CD14-positive monocyte (primary cell): Measurements from ENCODE around the gene TARBP1. TPM values are rescaled to one million over a fixed set of nuclear protein-coding genes. Genes with fewer than 3 reads are reported as not detected.

Source experiments
- DNase-seq, 3 donors: peaks; one replicate each; pipeline ENCODE4 v3.0.0-alpha.2; 2011 to 2022
- H2AFZ ChIP-seq: 2 replicates; pipeline ENCODE4 v1.6.0; 2012; ENCODE audit warnings: mild to moderate bottlenecking, low read depth, low read length, inconsistent platforms; ENCODE audit not compliant: insufficient read depth, poor library complexity, severe bottlenecking
- H3K27ac ChIP-seq, 2 donors: 1 replicate in 1 of 2; 2 replicates in 1 of 2; pipeline ENCODE4 v1.5.1; 2012 to 2013; ENCODE audit warnings: low read length in 2 of 2, control low read depth in 1 of 2, inconsistent platforms in 1 of 2, low read depth in 1 of 2, mild to moderate bottlenecking in 1 of 2
- H3K27me3 ChIP-seq, 2 donors: one replicate each; pipeline versions ENCODE4 v1.6.0 to v1.6.1; 2011 to 2013; ENCODE audit warnings: low read length in 2 of 2; ENCODE audit not compliant: control insufficient read depth in 2 of 2, insufficient read depth in 2 of 2
- H3K36me3 ChIP-seq, 2 donors: replicated peaks in 1 of 2; 1 replicate in 1 of 2; 2 replicates in 1 of 2; pipeline versions ENCODE4 v1.5.1 to v1.6.1; 2012 to 2013; ENCODE audit warnings: low read length in 2 of 2, control low read depth in 1 of 2, inconsistent platforms in 1 of 2, mild to moderate bottlenecking in 1 of 2; ENCODE audit not compliant: insufficient read depth in 2 of 2, control insufficient read depth in 1 of 2
- H3K4me1 ChIP-seq, 2 donors: 1 replicate in 1 of 2; 2 replicates in 1 of 2; pipeline versions ENCODE4 v1.5.1 to v1.6.1; 2012 to 2013; ENCODE audit warnings: low read length in 2 of 2, control low read depth in 1 of 2, inconsistent platforms in 1 of 2, mild to moderate bottlenecking in 1 of 2, moderate library complexity in 1 of 2; ENCODE audit not compliant: insufficient read depth in 2 of 2, control insufficient read depth in 1 of 2
- H3K4me2 ChIP-seq: replicated peaks from 2 replicates; pipeline ENCODE3; 2012; ENCODE audit warnings: low read length, moderate library complexity, mild to moderate bottlenecking; ENCODE audit not compliant: poor library complexity, severe bottlenecking; ENCODE audit errors: extremely low read depth
- H3K4me3 ChIP-seq, 3 experiments: fragments of 200-600 bp in 1 of 3; sonication (generic) in 1 of 3; replicated peaks in 1 of 3; 1 replicate in 2 of 3; 2 replicates in 1 of 3; pipeline ENCODE4 v1.5.1; 2011 to 2013; ENCODE audit warnings: low read length in 3 of 3, mild to moderate bottlenecking in 3 of 3, control low read depth in 2 of 3, low read depth in 2 of 3, inconsistent platforms in 1 of 3, moderate library complexity in 1 of 3
- H3K79me2 ChIP-seq: 2 replicates; pipeline ENCODE4 v1.6.0; 2012; ENCODE audit warnings: mild to moderate bottlenecking, control low read depth, inconsistent platforms, low read length, moderate library complexity; ENCODE audit not compliant: insufficient read depth
- H3K9ac ChIP-seq: 2 replicates; pipeline ENCODE4 v1.6.0; 2017; ENCODE audit warnings: low read length, mild to moderate bottlenecking; ENCODE audit not compliant: insufficient read depth, poor library complexity, severe bottlenecking
- H3K9me3 ChIP-seq, 2 donors: replicated peaks in 1 of 2; 1 replicate in 1 of 2; 2 replicates in 1 of 2; pipeline versions ENCODE4 v1.5.1 to v1.6.1; 2012 to 2013; ENCODE audit warnings: low read length in 2 of 2, control low read depth in 1 of 2; ENCODE audit not compliant: control insufficient read depth in 1 of 2, insufficient read depth in 1 of 2
- H4K20me1 ChIP-seq: 2 replicates; pipeline ENCODE4 v1.6.0; 2012; ENCODE audit warnings: mild to moderate bottlenecking, low read length, control low read depth, moderate library complexity; ENCODE audit not compliant: insufficient read depth
- H3K27ac Mint-ChIP-seq, 7 donors: one replicate each; pipeline ENCODE4 v1.8.0; 2020; ENCODE audit warnings: mild to moderate bottlenecking in 7 of 7, mixed read lengths in 7 of 7, moderate library complexity in 6 of 7, inconsistent platforms in 2 of 7
- H3K27me3 Mint-ChIP-seq, 3 donors: one replicate each; pipeline ENCODE4 v1.8.0; 2021 to 2022; ENCODE audit warnings: low read depth in 3 of 3, mild to moderate bottlenecking in 3 of 3, mixed read lengths in 3 of 3, moderate library complexity in 3 of 3, inconsistent platforms in 1 of 3
- H3K36me3 Mint-ChIP-seq, 2 donors: one replicate each; pipeline ENCODE4 v1.8.0; 2020; ENCODE audit warnings: mixed read lengths in 2 of 2, inconsistent platforms in 1 of 2, mild to moderate bottlenecking in 1 of 2
- H3K4me1 Mint-ChIP-seq: one replicate; pipeline ENCODE4 v1.8.0; 2020; ENCODE audit warnings: mild to moderate bottlenecking, mixed read lengths
- H3K4me3 Mint-ChIP-seq, 2 donors: one replicate each; pipeline ENCODE4 v1.8.0; 2020; ENCODE audit warnings: mild to moderate bottlenecking in 2 of 2, mixed read lengths in 2 of 2, moderate library complexity in 1 of 2
- H3K9me3 Mint-ChIP-seq, 7 donors: one replicate each; pipeline ENCODE4 v1.8.0; 2020 to 2022; ENCODE audit warnings: mixed read lengths in 7 of 7, mild to moderate bottlenecking in 6 of 7, moderate library complexity in 6 of 7, inconsistent platforms in 2 of 7
- WGBS: methylation state at CpG from one replicate; pipeline ENCODE4 v1.1.5; 2013; ENCODE audit warnings: missing lambda C conversion rate; ENCODE audit not compliant: insufficient coverage; 5-methylcytosine and 5-hydroxymethylcytosine counted together
- intact Hi-C, 2 donors: fragments of 100-400 bp; cut with micrococcal nuclease; formaldehyde crosslinking; loops; one replicate each; pipeline versions ENCODE4 v1.15.0 to v1.15.1; 2023
- polyA plus RNA-seq, 3 donors: library from polyadenylated mRNA; depleted of rRNA in 1 of 3; unstranded in 2 of 3; stranded (reverse) in 1 of 3; fragments of 300-500 nt in 2 of 3; fragments of >200 nt in 1 of 3; fragmentation: Illumina TruSeq in 2 of 3; gene quantifications; 1 replicate in 2 of 3; 2 replicates in 1 of 3; pipeline ENCODE4 v1.2.3, GENCODE V29; 2012 to 2021
- TF ChIP-seq, protein P1 (sequence below): fragments of 200-600 bp; IDR thresholded peaks from one replicate; pipeline ENCODE4 v1.8.0; 2022; ENCODE audit warnings: antibody characterized with exemption, mild to moderate bottlenecking

TARBP1 gene
- polyA plus RNA-seq, 3 donors: 1.4 to 30.9 (median 3.2) TPM

- no peak overlapping the region for H3K27ac ChIP-seq
- H3K27me3 ChIP-seq: no peaks in the 10 kb centered on the region
- H3K9ac ChIP-seq: no peak overlapping the region
- WGBS: 100% methylated on average over 2 of the region's 6 CpGs
- intact Hi-C loops: no loop called here
- Mint-ChIP-seq H3K27me3 (no peaks in the 10 kb centered on the region), H3K27ac (no peak overlapping the region), H3K36me3 (peaks cover 48 to 54% of the 10 kb centered on the region in 2 donors), H3K4me1 (no peaks in the 10 kb centered on the region), H3K4me3 (no peak overlapping the region), H3K9me3 (no peaks in the 10 kb centered on the region)
- no peaks in the 10 kb centered on the region for H3K9me3 ChIP-seq
- H3K4me3 ChIP-seq: no peak overlapping the region
- H3K4me2 ChIP-seq: no peak overlapping the region
- TF ChIP-seq, protein P1, sequence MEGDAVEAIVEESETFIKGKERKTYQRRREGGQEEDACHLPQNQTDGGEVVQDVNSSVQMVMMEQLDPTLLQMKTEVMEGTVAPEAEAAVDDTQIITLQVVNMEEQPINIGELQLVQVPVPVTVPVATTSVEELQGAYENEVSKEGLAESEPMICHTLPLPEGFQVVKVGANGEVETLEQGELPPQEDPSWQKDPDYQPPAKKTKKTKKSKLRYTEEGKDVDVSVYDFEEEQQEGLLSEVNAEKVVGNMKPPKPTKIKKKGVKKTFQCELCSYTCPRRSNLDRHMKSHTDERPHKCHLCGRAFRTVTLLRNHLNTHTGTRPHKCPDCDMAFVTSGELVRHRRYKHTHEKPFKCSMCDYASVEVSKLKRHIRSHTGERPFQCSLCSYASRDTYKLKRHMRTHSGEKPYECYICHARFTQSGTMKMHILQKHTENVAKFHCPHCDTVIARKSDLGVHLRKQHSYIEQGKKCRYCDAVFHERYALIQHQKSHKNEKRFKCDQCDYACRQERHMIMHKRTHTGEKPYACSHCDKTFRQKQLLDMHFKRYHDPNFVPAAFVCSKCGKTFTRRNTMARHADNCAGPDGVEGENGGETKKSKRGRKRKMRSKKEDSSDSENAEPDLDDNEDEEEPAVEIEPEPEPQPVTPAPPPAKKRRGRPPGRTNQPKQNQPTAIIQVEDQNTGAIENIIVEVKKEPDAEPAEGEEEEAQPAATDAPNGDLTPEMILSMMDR: no peak
- DNase-seq: no peak
- no peaks in the 10 kb centered on the region for H3K79me2 ChIP-seq
- H3K36me3 ChIP-seq: peaks cover 14 to 49% of the 10 kb centered on the region in 2 donors
- H2AFZ ChIP-seq: no peak overlapping the region
- no peaks in the 10 kb centered on the region for H3K4me1 ChIP-seq
- no peaks in the 10 kb centered on the region for H4K20me1 ChIP-seq
Measured at GRCh38 chr1:234466945-234467344, 12.0 kb downstream of the TARBP1 start.

DNA sequence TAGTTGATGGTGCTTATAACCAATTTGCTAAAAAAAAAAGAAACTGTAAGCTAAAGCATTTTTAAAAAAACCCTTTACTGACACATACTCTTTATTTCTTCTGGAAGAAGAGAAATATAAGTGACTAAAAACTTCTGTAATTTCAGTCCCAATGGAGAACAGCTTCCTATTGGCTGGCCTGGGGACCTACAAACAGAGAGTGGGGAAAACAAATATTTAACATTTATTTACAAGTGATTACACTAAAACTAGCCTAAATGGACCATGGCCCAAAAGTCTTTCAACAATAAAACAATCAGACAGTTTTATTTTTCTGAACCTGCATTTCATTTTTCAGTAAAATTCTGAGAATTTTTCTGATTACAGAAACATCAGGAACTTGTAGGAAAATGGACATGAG is 15.2 kb downstream of the TARBP1 start:
- H3K4me2 ChIP-seq: no peak overlapping the region
- H4K20me1 ChIP-seq: no peaks in the 10 kb centered on the region
- H3K27me3 Mint-ChIP-seq: no peaks in the 10 kb centered on the region
- no peak overlapping the region for H3K27ac Mint-ChIP-seq
- H3K9ac ChIP-seq: no peak overlapping the region
- no peaks in the 10 kb centered on the region for H3K4me1 Mint-ChIP-seq
- H3K4me3 Mint-ChIP-seq: no peak overlapping the region
- H3K9me3 ChIP-seq: no peaks in the 10 kb centered on the region
- H3K27me3 ChIP-seq: no peaks in the 10 kb centered on the region
- TF ChIP-seq, protein P1: no peak
- H2AFZ ChIP-seq: no peak overlapping the region
- intact Hi-C loops: no loop called here
- H3K4me1 ChIP-seq: no peaks in the 10 kb centered on the region
- H3K4me3 ChIP-seq: no peak overlapping the region
- no peaks in the 10 kb centered on the region for H3K79me2 ChIP-seq
- no peak for DNase-seq
- H3K36me3 Mint-ChIP-seq: peaks cover 45 to 58% of the 10 kb centered on the region in 2 donors
- peaks cover 0 to 4% (median 0%) of the 10 kb centered on the region in 7 donors for H3K9me3 Mint-ChIP-seq
- no peak overlapping the region for H3K27ac ChIP-seq
- peaks cover 14 to 59% of the 10 kb centered on the region in 2 donors for H3K36me3 ChIP-seq
